ENCODE data around the gene AK4.

AK4 gene

GRCh38 chr1:65175171-65176055, 27.4 kb downstream of the AK4 start:
- no peak for DNase-seq (ENCODE audit: extremely low read depth in 1 of 2, low read depth in 1 of 2)

GRCh38 chr1:65176056-65176450, 28.1 kb downstream of the AK4 start:
- no peak for DNase-seq (ENCODE audit: extremely low read depth in 1 of 2, low read depth in 1 of 2)

- no peak for DNase-seq (ENCODE audit: extremely low read depth in 1 of 2, low read depth in 1 of 2)
Measured at GRCh38 chr1:65176591-65176990, 28.6 kb downstream of the AK4 start.

GRCh38 chr1:65177457-65177856, 29.5 kb downstream of the AK4 start:
- DNase-seq (ENCODE audit: extremely low read depth in 1 of 2, low read depth in 1 of 2): no peak

GRCh38 chr1:65178235-65178634, 30.2 kb downstream of the AK4 start:
- DNase-seq (ENCODE audit: extremely low read depth in 1 of 2, low read depth in 1 of 2): no peak

- DNase-seq (ENCODE audit: extremely low read depth in 1 of 2, low read depth in 1 of 2): no peak
Measured at GRCh38 chr1:65179148-65179547, 31.1 kb downstream of the AK4 start.

- DNase-seq (ENCODE audit: extremely low read depth in 1 of 2, low read depth in 1 of 2): no peak
Measured at GRCh38 chr1:65180977-65181376, 33.0 kb downstream of the AK4 start.

- DNase-seq (ENCODE audit: extremely low read depth in 1 of 2, low read depth in 1 of 2): no peak
Measured at GRCh38 chr1:65182658-65183268, 34.8 kb downstream of the AK4 start.

GRCh38 chr1:65189576-65190115, 41.6 kb downstream of the AK4 start:
- DNase-seq (ENCODE audit: extremely low read depth in 1 of 2, low read depth in 1 of 2): no peak

- no peak for DNase-seq (ENCODE audit: extremely low read depth in 1 of 2, low read depth in 1 of 2)
Measured at GRCh38 chr1:65190229-65190628, 42.2 kb downstream of the AK4 start.

GRCh38 chr1:65193129-65193695, 45.2 kb downstream of the AK4 start:
- DNase-seq (ENCODE audit: extremely low read depth in 1 of 2, low read depth in 1 of 2): no peak

GRCh38 chr1:65195495-65196417, 47.8 kb downstream of the AK4 start:
- DNase-seq (ENCODE audit: extremely low read depth in 1 of 2, low read depth in 1 of 2): no peak

GRCh38 chr1:65196926-65197325, 48.9 kb downstream of the AK4 start:
- DNase-seq (ENCODE audit: extremely low read depth in 1 of 2, low read depth in 1 of 2): no peak

- no peak for DNase-seq (ENCODE audit: extremely low read depth in 1 of 2, low read depth in 1 of 2)
Measured at GRCh38 chr1:65197636-65198035, 49.6 kb downstream of the AK4 start.

GRCh38 chr1:65198096-65198495, 50.1 kb downstream of the AK4 start:
- no peak for DNase-seq (ENCODE audit: extremely low read depth in 1 of 2, low read depth in 1 of 2)

GRCh38 chr1:65200411-65200810, 52.4 kb downstream of the AK4 start:
- no peak for DNase-seq (ENCODE audit: extremely low read depth in 1 of 2, low read depth in 1 of 2)

- DNase-seq (ENCODE audit: extremely low read depth in 1 of 2, low read depth in 1 of 2): no peak
Measured at GRCh38 chr1:65206836-65207235, 58.8 kb downstream of the AK4 start.

GRCh38 chr1:65207317-65207716, 59.3 kb downstream of the AK4 start:
- DNase-seq (ENCODE audit: extremely low read depth in 1 of 2, low read depth in 1 of 2): no peak

- no peak for DNase-seq (ENCODE audit: extremely low read depth in 1 of 2, low read depth in 1 of 2)
Measured at GRCh38 chr1:65208563-65208973, 60.6 kb downstream of the AK4 start.

- no peak for DNase-seq (ENCODE audit: extremely low read depth in 1 of 2, low read depth in 1 of 2)
Measured at GRCh38 chr1:65209005-65209885, 61.2 kb downstream of the AK4 start.

Data from stimulated activated CD8-positive, alpha-beta memory T cell treated with anti-CD3 and anti-CD28 coated beads, Interleukin-7, amount 100 ng/mL, for 48 hours (primary cell).